ENCODE results near the gene MEP1A. TPM values are rescaled to one million over a fixed set of nuclear protein-coding genes. Genes with fewer than 3 reads are reported as not detected.

MEP1A gene
- polyA plus RNA-seq, 2 of the 4 experiments (the other 2 are of a cell fraction) = not detected

DNA sequence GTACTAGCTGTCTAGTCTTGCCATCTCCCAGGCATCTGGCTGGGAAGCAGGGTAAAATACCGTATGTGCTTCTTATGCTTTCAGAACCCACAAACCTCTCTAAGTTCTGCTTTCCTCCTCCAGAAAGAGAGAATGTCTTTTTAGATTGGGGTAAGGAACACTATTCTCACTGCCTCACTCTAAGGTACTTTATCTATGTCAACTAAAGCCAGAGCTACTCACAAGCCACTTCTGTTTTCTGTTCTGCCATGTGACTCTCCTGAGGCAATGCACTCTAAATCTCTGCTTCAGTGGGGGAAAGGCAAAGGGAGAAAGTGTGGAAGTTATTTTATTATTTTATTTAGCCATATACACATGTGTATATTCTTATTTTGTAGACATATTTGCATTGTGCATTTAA lies 15.6 kb downstream of the MEP1A start:
- no peak overlapping the region for H3K4me2 ChIP-seq
- ATAC-seq (no peak), DNase-seq (ENCODE audit: low read depth in 1 of 2, low spot score in 1 of 2) (no peak), FAIRE-seq (no peak)
- H3K4me1 ChIP-seq = no peaks in the 10 kb centered on the region
- POLR2A ChIA-PET = no interaction called here
- no peak for TF ChIP-seq HOXB13 (CRISPR knock-in tag; IDR thresholded peaks at IDR 0.05; ENCODE audit: low read depth)
- no peak for TF ChIP-seq CHD4 (IDR thresholded peaks at IDR 0.05; ENCODE audit: borderline replicate concordance)
- no peak for TF ChIP-seq ELK1 (IDR thresholded peaks at IDR 0.05; ENCODE audit: low read depth, low read length)
- no peak for TF ChIP-seq KDM1A (IDR thresholded peaks at IDR 0.05; ENCODE audit: low read depth)
- TF ChIP-seq TFCP2L1 (CRISPR knock-in tag; IDR thresholded peaks at IDR 0.05) = no peak
- TF ChIP-seq ZC3H11A (IDR thresholded peaks at IDR 0.05) = no peak
- TF ChIP-seq PHF8 (IDR thresholded peaks at IDR 0.05; ENCODE audit: borderline replicate concordance, low read depth) = no peak
- no peak for TF ChIP-seq KDM5A (IDR thresholded peaks at IDR 0.05)
- H3K9me3 ChIP-seq = no peaks in the 10 kb centered on the region
- CTCF ChIA-PET = no interaction called here
- H3K4me3 ChIP-seq = no peak overlapping the region
- no peak overlapping the region for H3K27ac ChIP-seq
- 44% methylated on average over 1 of the region's 1 CpG for WGBS (ENCODE audit: missing lambda C conversion rate)

DNA sequence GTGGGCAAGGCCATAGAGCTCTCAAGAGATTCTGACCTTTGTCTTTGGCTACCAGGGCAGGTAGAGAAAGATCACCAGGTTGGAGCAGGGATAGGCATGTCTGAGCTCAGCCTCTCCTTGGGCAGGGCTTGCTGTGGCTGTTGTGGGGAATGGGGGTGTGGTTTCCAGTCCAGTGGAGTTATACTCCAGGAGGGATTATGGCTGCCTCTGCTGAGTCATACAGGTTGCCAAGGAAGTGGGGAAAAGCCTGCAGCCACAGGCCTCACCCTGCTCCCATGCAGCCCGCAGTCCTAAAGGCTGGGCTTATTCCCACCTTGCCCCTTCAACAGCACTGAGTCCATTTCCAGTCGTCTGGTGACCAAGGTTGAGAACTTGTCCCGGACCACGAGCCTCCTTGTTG lies 21.9 kb downstream of the MEP1A start:
- Histone ChIP-seq H3K4me1 (no peaks in the 10 kb centered on the region), H3K27ac (no peak overlapping the region), H3K4me2 (no peak overlapping the region), H3K9me3 (no peaks in the 10 kb centered on the region), H3K4me3 (no peak overlapping the region)
- CTCF ChIA-PET = no interaction called here
- FAIRE-seq (no peak), DNase-seq (ENCODE audit: low read depth in 1 of 2, low spot score in 1 of 2) (no peak), ATAC-seq (no peak)
- TF ChIP-seq KDM5A (IDR thresholded peaks at IDR 0.05) (no peak), HES2 (IDR thresholded peaks at IDR 0.05) (no peak), POLR2AphosphoS2 (conservative IDR thresholded peaks at IDR 0.05; ENCODE audit: low read length) (no peak), NR3C1 (IDR thresholded peaks at IDR 0.05) (no peak), ZSCAN20 (CRISPR knock-in tag; IDR thresholded peaks at IDR 0.05) (no peak), GATA3 (IDR thresholded peaks at IDR 0.05; ENCODE audit: borderline replicate concordance) (no peak)
- POLR2A ChIA-PET = no interaction called here
- WGBS (ENCODE audit: missing lambda C conversion rate) = 14% methylated on average over 3 of the region's 4 CpGs

DNA sequence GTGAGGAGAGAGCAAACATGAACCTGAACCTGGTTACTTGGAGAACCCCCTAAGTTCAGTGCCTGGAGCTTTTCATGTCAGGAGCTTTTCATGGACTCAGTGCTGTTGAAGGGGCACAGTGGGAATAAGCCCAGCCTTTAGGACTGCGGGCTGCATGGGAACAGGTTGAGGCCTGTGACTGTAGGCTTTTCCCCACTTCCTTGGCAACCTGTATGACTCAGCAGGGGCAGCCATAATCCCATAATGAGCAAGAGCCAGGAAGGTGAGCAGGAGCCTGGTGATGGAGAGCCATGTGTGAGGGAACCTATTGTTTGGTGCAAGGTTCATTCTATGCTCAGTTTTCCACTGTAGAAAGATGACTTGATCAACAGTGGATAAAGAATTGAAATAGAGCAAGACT lies 23.4 kb downstream of the MEP1A start:
- no peak overlapping the region for H3K4me2 ChIP-seq
- CTCF ChIA-PET = no interaction called here
- DNase-seq (ENCODE audit: low read depth in 1 of 2, low spot score in 1 of 2) = no peak
- no peak for ATAC-seq
- H3K9me3 ChIP-seq = no peaks in the 10 kb centered on the region
- H3K27ac ChIP-seq = no peak overlapping the region
- no peak overlapping the region for H3K4me3 ChIP-seq
- no peak for FAIRE-seq
- 17% methylated on average over 1 of the region's 1 CpG for WGBS (ENCODE audit: missing lambda C conversion rate)
- H3K4me1 ChIP-seq = no peaks in the 10 kb centered on the region
- POLR2A ChIA-PET = no interaction called here
- TF ChIP-seq ZNF302 (CRISPR knock-in tag; IDR thresholded peaks at IDR 0.05) (no peak), ZC3H11A (IDR thresholded peaks at IDR 0.05) (no peak), REST (IDR thresholded peaks at IDR 0.05) (no peak), POLR2A (IDR thresholded peaks at IDR 0.05; ENCODE audit: low read length) (no peak)

DNA sequence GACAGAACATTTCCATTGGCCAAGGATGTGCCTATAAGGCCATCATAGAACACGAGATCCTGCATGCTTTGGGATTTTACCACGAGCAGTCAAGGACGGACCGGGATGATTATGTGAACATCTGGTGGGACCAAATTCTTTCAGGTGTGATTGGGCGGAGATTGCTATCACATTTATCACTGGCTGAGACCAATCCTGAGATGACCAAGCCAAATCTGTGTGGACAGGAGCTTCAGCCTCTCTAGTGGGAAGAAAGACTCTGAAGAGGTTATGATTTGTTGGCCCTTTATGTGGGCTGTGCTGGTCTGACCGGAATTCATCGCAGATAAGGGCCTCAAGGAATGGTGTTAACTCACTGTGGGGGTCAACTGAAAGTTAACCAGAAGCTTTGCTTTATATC lies 26.4 kb downstream of the MEP1A start:
- no peak overlapping the region for H3K27ac ChIP-seq
- ATAC-seq = no peak
- CTCF ChIA-PET = interaction anchor here (0.9 kb wide), 1 partner anchor 30 kb away, joined by 4 read pairs; no protein-coding TSS in a partner anchor
- H3K9me3 ChIP-seq = no peaks in the 10 kb centered on the region
- H3K4me3 ChIP-seq = no peak overlapping the region
- POLR2A ChIA-PET = no interaction called here
- FAIRE-seq = no peak
- H3K4me1 ChIP-seq = no peaks in the 10 kb centered on the region
- no peak for DNase-seq (ENCODE audit: low read depth in 1 of 2, low spot score in 1 of 2)
- WGBS (ENCODE audit: missing lambda C conversion rate) = 56% methylated on average over 7 of the region's 7 CpGs
- no peak overlapping the region for H3K4me2 ChIP-seq
- TF ChIP-seq HOXB13 (CRISPR knock-in tag; IDR thresholded peaks at IDR 0.05; ENCODE audit: low read depth) = no peak
- TF ChIP-seq HDAC2 (IDR thresholded peaks at IDR 0.05) = no peak
- no peak for TF ChIP-seq POLR2AphosphoS2 (conservative IDR thresholded peaks at IDR 0.05; ENCODE audit: low read length)
- no peak for TF ChIP-seq SMC3 (IDR thresholded peaks at IDR 0.05)
- TF ChIP-seq RFX5 (IDR thresholded peaks at IDR 0.05) = no peak
- TF ChIP-seq EHMT2 (IDR thresholded peaks at IDR 0.05; ENCODE audit: low read depth) = no peak
- TF ChIP-seq ZC3H11A (IDR thresholded peaks at IDR 0.05) = no peak
- no peak for TF ChIP-seq RAD21 (conservative IDR thresholded peaks at IDR 0.05 in 1 of 2, IDR thresholded peaks at IDR 0.05 in 1 of 2)
- TF ChIP-seq BCL3 (IDR thresholded peaks at IDR 0.05) = no peak
- TF ChIP-seq ELK1 (IDR thresholded peaks at IDR 0.05; ENCODE audit: low read depth, low read length) = no peak

All from A549 (cell line).